ENCODE data around the gene ETV7. TPM values are rescaled to one million over a fixed set of nuclear protein-coding genes. Genes with fewer than 3 reads are reported as not detected.

ETV7 gene
- total and polyA plus RNA-seq, 2 of the 13 experiments (the other 11 are each of a cell fraction or from before 2014, with no cell fraction given): not detected

DNA sequence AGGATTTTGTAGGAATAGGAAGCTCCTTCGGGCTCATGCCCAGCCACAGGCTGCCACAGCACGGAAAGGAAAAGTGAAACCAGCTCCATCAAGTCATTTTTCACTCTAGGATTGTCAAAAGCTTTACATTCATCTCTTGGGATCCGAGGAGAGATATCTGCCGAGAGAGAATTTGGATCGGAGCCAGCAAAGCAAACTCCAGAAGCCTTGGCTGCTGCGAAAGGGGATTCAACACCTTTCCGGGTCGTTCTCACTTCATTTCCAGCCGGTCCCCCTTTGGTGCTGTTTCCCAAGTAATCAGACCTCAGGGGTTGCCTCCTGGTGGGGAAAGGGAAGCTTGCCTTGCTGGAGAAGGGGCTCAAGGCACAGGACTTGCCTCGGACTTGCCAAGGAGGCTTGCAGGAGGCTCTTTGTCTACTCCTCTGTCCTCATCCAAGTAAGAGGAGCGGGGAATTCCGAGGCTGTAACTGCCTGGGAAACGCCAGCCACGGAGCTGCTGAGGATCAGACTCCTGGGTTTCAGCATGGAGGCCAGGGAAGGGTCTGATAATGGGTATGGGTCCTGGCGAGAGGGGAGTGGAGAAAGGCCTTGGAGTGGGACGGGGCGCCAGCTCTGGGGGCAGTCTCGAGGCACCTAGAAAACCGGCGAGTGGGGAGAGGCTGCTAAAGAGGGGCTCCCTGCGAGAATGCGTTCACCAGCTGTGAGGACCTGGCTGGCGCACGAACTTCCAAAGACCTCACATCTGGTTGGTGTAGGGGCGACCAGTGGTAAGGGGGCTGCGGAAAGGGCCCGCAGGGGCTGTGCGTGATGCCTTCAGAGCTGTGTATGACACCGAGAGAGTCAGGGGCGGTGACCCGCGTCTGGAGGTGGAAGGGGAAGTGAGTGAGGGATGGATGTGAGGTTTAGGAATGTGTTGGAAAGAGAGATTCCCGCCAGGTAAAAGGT, 702 bp downstream of the ETV7 start (continued):
- TF ChIP-seq SIN3B (IDR thresholded peaks at IDR 0.05; ENCODE audit: low read length) (no peak), NFIB (CRISPR knock-in tag; IDR thresholded peaks at IDR 0.05; ENCODE audit: borderline replicate concordance) (0 out of 2 replicates have a peak, but pooled peaks have one; percentile 59), ARID2 (CRISPR knock-in tag; IDR thresholded peaks at IDR 0.05; ENCODE audit: borderline replicate concordance) (0 out of 2 replicates have a peak, but pooled peaks have one; percentile 16), ZNF280B (CRISPR knock-in tag; IDR thresholded peaks at IDR 0.05; ENCODE audit: borderline replicate concordance) (peak; percentile 43; the same call in 1 of the 2 replicates), EZH2 (conservative IDR thresholded peaks at IDR 0.05; ENCODE audit: low read depth, low read length) (peak; percentile 69; the same call in 1 of the 2 replicates), NR2F1 (CRISPR knock-in tag; IDR thresholded peaks at IDR 0.05) (no peak), CBX2 (IDR thresholded peaks at IDR 0.05; ENCODE audit: low read depth, low read length) (no peak; the same call in none of the 2 replicates), CBX2 (CRISPR knock-in tag; IDR thresholded peaks at IDR 0.05; ENCODE audit: low read depth) (0 out of 2 replicates have a peak, but pooled peaks have one; percentile 4), NRL (CRISPR knock-in tag; IDR thresholded peaks at IDR 0.05; ENCODE audit: borderline replicate concordance) (0 out of 2 replicates have a peak, but pooled peaks have one; percentile 36), MAZ (IDR thresholded peaks at IDR 0.05; ENCODE audit: borderline replicate concordance, low read depth, low read length) (no peak), MAZ (CRISPR knock-in tag; IDR thresholded peaks at IDR 0.05; ENCODE audit: low read depth) (0 out of 2 replicates have a peak, but pooled peaks have one; percentile 25)
- TF ChIP-seq, protein P1, sequence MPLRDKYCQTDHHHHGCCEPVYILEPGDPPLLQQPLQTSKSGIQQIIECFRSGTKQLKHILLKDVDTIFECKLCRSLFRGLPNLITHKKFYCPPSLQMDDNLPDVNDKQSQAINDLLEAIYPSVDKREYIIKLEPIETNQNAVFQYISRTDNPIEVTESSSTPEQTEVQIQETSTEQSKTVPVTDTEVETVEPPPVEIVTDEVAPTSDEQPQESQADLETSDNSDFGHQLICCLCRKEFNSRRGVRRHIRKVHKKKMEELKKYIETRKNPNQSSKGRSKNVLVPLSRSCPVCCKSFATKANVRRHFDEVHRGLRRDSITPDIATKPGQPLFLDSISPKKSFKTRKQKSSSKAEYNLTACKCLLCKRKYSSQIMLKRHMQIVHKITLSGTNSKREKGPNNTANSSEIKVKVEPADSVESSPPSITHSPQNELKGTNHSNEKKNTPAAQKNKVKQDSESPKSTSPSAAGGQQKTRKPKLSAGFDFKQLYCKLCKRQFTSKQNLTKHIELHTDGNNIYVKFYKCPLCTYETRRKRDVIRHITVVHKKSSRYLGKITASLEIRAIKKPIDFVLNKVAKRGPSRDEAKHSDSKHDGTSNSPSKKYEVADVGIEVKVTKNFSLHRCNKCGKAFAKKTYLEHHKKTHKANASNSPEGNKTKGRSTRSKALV (CRISPR knock-in tag; IDR thresholded peaks at IDR 0.05): peak; percentile 75
- TF ChIP-seq, protein P2, sequence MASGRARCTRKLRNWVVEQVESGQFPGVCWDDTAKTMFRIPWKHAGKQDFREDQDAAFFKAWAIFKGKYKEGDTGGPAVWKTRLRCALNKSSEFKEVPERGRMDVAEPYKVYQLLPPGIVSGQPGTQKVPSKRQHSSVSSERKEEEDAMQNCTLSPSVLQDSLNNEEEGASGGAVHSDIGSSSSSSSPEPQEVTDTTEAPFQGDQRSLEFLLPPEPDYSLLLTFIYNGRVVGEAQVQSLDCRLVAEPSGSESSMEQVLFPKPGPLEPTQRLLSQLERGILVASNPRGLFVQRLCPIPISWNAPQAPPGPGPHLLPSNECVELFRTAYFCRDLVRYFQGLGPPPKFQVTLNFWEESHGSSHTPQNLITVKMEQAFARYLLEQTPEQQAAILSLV (CRISPR knock-in tag; IDR thresholded peaks at IDR 0.05; ENCODE audit: borderline replicate concordance): peak; percentile 20; the same call in 1 of the 2 replicates
- TF ChIP-seq, protein P3, sequence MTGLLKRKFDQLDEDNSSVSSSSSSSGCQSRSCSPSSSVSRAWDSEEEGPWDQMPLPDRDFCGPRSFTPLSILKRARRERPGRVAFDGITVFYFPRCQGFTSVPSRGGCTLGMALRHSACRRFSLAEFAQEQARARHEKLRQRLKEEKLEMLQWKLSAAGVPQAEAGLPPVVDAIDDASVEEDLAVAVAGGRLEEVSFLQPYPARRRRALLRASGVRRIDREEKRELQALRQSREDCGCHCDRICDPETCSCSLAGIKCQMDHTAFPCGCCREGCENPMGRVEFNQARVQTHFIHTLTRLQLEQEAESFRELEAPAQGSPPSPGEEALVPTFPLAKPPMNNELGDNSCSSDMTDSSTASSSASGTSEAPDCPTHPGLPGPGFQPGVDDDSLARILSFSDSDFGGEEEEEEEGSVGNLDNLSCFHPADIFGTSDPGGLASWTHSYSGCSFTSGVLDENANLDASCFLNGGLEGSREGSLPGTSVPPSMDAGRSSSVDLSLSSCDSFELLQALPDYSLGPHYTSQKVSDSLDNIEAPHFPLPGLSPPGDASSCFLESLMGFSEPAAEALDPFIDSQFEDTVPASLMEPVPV (CRISPR knock-in tag; IDR thresholded peaks at IDR 0.05): no peak
